GM19043 (cell line): ENCODE measurements around the gene PTPRT.

Experiments used
- ATAC-seq: cut with Tn5 transposase; IDR thresholded peaks from one replicate; pipeline ENCODE4 v1.9.1; 2021; ENCODE audit warnings: low read depth; ENCODE audit not compliant: unreplicated experiment

The PTPRT gene

DNA sequence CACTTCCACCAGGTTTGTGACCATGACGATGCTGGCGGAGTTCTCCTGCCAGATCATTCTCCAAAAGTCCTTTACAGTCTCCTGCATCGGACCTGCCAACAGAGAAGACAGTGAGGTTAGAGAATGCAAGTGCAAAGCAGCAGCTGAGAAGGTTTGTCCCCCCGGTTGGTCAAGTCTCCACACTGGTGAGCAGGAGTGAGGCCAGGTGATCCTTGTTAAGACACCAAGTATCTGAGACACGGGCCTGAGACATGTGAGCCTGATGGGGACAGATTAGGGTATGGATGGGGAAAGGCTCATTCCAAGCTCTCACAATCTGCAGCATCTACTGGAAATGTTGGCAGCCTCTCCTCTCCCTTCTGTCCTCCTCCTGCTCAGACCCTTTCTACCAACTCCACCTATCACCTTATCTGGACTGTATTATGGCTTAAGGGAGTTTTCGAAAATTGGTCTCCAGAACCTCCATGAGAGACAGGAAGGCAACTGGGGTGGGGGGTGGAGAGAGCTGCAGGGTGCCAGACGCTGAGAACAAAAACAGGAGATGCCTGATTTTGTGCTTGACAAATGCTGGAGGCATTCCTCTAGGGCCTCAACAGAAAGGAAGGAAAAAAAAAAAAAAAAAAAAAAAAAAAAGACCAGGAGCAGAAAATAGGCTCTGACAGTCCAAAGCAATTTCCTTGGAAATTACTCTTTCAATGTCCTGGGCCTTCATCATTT, 1071.1 kb downstream of the PTPRT start:
- no peak for ATAC-seq

DNA sequence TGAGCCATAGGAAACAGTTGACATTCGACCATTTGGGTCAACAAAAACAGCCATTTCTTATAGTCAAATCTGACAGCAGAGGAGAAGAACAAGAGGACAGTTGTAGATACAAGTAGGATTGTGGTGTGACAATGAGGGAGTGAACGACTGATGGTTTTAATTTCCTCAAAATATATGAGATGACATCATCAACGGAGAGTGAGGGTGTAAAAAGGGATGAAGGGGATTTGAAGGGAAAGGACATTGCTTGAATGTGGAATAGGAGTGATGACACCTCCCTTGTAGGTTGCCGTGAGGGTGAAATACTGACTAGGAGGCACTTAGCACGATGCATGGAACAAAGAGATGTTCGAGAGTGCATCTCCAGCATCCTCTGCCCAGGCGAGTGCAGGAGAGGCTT, 1071.7 kb downstream of the PTPRT start:
- no peak for ATAC-seq

DNA sequence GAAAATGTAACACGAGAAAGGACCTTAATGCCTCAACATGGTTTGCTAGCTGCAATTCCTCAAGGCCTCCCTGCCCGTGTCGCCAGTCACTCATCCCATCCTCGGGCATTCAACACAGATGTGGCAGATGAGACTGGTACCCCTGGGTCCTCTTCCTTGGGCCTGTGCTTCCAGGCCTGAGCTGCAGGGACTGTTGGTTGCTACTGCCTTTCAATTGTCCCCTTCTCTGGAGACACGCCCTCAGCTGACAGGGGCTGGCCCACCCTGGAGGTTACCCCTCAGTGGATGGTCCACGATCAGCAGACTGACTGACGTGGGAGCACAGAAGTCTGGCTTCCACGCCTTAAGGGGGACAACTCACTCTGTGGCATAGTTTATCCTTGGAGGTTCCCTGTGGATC, 1076.5 kb downstream of the PTPRT start:
- no peak for ATAC-seq

DNA sequence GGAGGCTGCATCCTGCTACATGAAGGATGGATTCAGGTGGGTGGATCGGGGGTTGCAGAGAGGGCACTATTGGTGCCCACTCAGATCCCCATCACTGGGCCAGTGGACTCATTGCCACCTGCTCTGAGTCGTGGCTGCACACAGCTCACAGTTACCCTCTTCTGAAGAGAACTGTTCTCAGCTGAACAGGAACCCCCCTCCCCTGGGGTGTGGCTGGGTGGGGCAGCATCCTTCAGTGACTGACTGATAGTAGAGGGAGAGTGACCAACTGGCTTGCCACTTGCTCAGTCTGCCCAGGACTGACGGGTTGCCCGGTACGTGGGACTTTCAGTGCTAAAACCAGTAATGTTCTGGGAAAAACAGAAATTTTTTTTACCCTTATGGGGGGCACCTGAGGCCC, 1077.5 kb downstream of the PTPRT start:
- no peak for ATAC-seq

DNA sequence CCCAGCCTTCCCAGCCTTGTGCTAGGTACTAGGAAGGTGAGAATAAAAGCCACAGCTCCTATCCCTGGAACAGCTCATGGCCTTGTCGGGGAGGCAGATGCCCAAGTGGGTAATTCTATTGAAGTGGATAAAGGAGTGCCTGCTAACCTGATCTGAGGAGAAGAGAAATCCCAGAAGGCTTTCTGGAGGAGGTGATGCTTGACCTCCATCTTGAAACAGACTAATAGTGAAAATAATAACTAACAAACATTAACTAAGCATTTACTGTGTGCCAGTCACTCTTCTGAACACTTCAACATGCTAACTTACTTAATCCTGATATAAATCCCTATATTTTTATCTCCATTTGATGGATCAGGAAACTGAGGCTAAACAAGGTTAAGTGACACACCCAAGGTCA, 1078.4 kb downstream of the PTPRT start:
- ATAC-seq = no peak

DNA sequence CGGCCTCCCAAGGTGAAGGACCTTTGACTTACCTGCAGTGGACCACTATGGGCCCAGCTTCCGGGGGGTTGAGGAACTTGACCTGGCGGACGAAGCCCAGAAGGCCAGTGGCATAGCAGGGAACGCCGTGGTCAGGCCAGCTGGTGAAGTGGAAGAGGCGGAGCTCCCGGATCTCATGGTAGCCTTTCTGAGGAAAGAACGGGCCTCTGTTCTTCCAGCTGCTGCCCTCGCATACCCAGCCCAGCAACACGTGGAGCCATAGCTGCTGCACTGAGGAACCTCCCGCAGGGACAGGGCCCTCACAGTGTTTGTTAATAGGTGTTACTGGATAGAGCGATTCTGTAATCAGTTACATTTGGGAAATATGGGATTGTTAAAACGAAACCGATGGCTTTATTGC, 1079.4 kb downstream of the PTPRT start:
- no peak for ATAC-seq

DNA sequence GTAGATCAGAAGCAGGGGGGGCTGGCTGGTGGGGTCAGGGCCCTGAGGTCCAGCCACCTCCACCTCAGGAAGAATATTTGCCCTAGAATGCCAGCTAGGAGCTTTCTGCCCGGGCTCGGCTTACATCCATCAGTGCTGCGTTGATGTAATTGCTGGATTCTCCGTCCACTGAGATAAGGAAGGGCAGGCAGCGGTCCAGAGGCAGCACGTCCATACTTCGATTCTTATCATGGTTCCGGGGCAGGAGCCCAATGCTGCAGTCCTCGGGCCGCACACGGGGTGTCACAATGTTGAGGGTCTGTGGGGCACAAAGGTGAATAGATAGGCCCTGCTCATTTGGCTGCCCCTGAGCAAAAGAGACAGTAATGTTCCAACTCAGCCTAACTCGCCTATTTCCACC, 1087.7 kb downstream of the PTPRT start:
- ATAC-seq = no peak

DNA sequence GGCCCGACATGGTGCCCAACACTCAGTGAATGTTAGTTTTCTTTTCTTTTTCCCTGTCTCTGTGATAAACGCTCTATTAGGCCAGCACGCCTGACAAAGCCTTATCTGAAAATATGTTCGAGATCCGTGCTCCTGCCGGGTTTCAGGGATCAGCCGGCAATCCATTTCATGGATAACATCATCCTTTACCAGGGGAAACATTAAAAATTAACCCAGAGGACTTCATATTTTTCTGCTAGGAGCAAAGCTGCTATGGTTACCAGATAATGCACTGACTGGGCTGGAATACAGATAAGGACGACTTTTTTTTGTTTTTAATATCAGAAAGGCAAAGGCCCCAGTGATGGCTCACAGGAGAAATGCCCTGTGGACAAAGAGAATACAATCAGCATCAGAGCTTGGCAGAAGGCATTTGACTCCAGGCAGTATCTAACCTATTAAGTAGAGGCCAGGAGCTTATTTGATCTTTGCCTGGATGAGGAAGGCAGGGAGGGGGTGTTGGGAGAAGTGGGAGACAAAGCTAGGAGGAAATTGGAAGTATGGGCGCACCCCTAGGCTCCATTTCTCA, 1089.5 kb downstream of the PTPRT start:
- ATAC-seq = no peak

DNA sequence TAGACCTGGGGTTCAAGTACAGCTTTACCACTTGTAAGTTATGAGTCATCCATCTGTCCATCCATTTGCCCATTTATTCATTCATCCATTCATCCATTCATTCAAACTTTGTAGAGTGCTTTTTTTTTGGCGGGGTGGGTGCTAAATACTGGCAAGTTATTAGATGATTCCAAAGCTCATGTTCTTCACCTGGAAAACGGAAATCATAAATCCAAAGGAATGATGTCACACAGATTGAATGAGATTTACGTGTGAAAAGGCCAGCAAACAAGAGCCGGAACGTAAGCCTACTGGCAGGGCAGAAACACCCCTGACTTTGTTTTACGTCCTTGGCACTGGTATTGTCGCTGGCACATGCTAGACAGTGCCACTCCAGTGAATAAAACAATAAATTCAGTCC, 1090.6 kb downstream of the PTPRT start:
- no peak for ATAC-seq

DNA sequence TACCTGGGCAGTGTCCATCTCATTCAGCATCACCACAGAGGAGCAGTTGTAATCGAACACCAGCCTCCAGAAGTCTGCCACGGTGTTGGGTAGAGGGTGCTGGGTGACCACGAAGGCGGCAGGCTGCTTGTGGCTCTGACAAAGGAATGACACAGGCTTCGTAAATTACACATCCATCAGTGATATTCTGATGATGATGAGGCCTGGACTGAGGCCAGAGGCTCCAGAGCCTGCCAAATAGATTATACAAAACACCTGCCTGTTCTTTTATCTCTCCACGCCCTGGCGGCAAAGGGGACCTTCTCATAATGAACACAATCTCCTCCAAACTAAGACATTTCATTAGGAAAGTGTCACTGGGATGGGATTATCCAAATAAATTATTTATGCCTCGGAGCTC, 1091.3 kb downstream of the PTPRT start:
- ATAC-seq = no peak

DNA sequence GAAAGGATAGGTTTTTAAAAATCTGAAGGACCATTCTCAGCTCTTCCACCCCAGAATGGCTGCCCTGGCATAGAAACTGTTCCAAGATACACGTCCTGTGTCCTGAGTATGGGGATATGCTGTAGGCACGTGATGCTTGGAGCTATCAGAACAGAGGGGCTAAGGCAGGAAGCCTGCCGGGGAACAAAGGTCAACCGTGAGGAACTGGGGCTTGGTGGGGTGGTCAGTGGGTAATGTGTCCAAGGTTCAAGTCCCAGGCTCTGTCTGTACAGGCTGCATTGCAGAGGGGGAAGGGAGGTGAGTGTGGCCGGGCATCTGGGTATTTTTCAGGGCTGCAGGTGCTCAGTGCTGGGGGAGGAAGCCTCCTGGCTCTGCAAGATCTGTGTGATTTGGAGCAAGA, 1092.0 kb downstream of the PTPRT start:
- no peak for ATAC-seq

DNA sequence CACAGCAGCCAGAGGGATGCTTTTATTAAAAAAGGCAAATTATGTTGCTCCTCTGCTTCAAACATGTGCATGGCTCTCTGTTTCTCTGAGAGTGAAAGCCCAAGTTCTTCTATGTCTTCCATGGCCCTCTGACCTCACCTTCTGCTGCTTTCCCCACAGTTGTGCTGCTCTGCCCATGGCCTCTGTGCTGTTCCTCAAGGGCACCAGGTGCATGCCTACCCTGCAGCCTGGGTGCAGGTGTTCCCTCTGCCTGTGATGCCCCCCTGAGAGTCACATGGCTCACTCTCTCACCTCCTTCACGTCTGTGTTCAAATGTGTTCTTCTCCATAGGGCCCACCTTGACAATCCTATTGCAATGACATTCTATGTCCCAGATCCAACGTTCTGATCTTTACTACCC, 1094.5 kb downstream of the PTPRT start:
- no peak for ATAC-seq

DNA sequence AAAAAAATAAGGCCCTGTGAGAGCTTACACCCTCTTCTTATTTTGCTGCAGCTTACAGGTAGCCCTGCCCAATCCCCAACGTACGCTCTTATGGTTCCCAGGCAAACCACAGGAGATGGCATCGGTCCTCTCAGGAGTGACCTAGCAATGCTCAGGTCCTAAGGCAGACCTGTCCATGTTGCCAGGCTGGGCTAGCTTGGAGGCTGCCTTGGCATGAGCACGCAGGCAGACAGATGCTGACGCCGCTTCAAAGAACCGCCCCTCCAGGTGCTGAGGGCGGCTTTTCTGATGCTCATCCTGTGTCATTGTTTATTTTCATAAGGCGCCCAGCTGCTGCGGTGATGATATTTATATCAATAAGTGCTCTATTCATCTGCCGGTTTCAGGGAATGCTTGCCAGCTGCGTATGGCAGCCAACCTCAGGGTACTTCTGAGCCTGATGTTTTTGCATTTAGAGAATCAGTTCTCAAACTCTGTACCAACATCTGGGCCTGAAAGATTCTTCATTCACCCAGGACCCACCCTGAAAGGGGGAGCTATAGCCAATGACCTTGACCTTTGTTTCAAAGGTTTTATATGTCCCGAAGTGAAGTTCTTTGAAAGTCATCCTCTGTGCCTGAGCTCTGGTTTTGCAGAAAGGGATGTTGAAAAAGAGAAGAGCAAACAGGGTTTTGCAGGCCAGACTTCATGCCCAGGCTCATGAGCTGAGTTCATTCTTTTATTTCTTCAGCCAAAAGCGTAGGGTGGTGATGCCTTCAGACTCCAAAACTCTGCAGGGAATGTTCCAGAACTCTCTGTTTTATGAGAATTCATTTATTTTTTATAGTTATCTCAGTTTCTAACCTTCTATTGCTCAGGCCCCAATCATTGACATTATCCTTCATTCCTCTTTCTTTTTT, 1095.9 kb downstream of the PTPRT start:
- ATAC-seq = no peak

DNA sequence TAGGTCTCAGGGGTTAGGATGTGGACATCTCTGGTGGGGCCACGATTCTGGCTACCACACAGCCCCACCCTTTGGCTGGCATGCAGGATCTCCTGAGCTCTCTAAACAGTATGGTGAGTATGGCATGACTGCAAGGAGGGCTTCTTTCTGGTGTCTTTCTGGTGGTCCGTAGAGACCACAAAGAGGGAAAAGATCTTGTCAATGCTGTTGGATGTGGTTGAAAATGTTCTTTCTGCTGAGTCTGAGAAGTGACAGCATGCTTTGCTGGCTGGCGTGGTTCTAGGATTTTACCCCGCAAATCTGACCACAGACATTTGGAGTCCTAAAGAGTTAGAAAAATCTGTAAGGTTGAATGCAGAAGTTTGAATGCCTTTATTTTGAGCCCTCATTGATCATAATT, 1096.7 kb downstream of the PTPRT start:
- no peak for ATAC-seq

DNA sequence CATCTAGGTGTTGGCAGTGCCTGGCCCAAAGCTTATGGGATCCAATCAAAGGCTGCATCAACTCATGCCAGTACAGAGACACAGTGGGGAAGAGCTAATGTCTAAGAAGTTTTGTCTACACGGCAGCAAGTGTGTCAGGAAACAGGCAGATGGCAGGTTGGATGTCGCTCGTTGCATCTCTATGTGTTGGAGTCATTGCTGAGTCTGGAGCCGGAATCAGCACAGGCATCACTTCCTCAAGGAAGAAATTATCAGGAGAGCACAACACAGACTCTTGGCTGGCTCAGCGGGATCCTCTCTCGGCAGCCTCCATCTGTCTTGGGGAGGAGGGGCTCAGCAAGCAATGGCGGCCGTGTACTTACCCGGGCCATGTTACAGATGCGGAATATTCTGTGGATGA, 1104.3 kb downstream of the PTPRT start:
- no peak for ATAC-seq

DNA sequence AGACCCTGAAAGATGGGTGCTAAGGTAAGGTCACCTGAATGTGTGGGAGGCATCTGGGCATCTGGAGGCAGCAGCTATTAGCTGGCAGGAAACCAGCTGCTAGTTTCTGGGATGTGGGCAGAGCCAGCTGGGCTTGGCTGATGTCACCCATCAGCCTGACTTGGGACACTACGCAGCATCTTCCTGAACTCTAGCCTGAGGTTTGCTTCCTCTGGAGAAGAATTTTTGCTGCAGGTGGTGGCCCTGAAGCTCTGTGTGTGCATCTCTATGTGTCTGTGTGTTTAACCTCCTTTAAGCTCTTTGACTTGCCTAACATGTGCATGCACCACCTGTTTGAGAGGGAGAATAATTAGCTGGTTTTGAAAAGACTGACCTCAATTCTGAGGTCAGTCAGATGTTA, 1106.4 kb downstream of the PTPRT start:
- no peak for ATAC-seq

DNA sequence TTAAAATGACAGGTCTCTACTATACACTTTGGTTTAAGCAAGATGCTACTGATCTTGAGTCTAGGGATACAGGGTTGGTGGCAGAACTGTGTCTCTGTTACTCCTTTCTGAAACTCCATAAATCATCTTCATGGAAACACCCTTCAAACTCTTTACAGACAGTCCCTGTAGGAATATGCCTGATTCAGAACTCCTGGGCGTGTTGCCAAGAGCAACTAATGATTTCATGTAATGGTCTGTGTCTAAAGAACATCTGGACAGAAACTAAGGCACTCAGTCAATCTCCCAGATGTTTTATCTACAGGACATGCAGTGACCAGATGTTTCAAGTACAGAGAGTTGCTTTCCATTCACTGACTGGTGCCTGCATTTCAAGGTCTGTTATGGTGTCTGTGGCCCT, 1107.1 kb downstream of the PTPRT start:
- ATAC-seq = no peak

DNA sequence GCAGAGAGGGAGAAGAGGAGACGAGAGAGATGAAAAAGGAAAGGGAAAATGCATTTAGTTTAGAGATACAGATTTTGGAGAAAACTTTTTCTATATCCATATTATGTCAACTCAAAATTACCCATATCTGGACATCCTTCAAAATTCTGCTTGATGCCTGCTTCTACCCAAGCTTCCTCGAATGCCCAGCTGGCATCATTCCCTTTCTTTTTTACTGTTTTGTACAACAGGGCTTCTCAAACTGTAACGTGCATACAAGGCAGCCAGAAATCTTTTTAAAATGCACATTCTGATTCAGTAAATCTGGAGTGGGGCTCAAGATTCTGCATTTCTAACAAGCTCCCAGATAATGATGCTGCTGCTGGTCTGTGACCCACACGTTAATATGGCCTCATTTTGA, 1108.8 kb downstream of the PTPRT start:
- ATAC-seq = no peak

DNA sequence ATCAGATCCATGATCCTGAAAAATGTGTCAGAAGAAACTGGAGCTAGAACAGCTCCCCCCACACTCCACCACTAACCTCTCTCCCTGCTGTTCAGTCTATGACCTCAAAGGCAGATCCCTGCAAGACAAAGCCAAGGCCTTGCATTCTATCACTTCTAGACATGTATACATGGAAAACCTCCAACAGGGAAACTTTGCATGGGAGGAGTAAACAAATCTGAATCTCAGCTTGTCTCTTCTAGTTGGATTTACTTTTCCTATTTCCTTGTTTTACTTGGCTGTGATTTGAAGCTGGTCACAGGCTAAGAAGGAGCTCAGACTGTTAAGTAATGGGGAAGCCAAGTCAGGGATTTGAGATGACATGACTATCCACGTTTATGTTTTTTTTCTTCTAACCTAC, 1114.8 kb downstream of the PTPRT start:
- no peak for ATAC-seq

DNA sequence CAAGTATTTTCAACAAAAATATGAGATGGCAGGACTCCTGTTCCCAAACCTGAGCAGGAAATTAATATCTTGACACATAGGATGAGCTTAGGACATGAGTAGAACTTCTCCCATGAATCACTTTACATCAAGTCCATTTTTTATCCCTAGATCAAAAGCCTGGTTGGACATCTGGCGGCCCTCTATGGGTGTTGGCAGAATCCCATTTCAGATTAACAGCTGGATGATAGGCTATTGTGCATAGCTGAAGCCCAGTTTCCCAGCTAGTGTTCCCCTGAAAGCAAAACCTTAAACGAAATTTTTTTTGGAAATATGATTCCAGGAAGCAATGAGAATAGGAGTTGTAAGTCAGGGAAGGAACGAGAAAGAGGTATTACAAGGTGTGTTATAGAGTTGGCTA, 1122.1 kb downstream of the PTPRT start:
- ATAC-seq = no peak

DNA sequence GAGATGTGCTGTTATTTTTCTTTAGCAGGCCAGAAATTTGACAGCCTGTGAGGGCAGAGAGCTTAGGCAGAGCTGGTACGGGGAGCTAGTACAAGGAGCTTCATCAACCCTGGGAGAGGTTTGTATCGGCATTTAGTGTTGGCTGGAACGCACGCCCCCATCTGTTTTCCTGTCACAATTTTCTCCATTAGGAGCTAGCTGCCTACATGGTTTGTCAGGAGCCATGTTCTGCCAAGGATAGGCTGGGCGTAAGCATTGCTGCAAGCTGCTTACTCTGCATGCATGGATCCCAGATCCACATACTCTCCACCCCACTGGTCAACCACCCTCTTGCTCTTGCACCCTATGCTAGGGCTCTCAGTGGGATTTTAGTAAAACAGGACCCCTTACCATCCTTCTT, 1122.5 kb downstream of the PTPRT start:
- no peak for ATAC-seq

DNA sequence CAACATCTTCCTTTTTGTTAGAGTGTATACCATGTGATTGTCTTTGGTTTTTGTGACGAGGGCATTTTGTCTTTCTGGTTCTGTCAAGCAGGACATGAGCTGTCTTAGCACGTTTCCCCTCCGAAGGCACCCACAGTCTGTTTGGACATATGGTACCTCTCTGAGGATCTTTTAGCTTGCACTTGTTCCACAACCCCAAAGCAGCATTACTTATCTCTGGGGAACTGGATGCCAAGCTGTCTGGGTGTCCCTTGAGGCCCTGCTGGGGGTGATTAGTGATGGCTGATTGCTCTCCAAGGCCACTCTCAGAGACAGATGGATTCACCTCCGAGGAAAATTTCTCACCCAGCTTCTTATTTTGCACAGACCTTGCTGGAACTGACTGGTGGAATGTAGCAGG, 1126.6 kb downstream of the PTPRT start:
- no peak for ATAC-seq
